HCT116 (cell line): ENCODE data around the gene SNED1. TPM values are rescaled to one million over a fixed set of nuclear protein-coding genes. Genes with fewer than 3 reads are reported as not detected.
"Not testable (repeated sequence)": the region's sequence is repeated elsewhere in the genome, so short reads cannot be mapped to it uniquely, and the experiment has no call there.

Source experiments
- ATAC-seq: fragments of 200-7000 bp; cut with Tn5 transposase; 2 replicates; pipeline ENCODE4 v1.9.1; 2020; ENCODE audit warnings: mild to moderate bottlenecking, moderate library complexity
- BruUV-seq: library from RNA; stranded (reverse); fragments of 400-500 nt; replicated peaks from 2 replicates; lab custom pipeline; 2021; lab: Mats Ljungman, UMichigan
- CTCF ChIA-PET: fragments of 300-600 bp; sonication (Branson Sonifier 250); formaldehyde crosslinking; loops from one replicate; lab custom pipeline; 2021; ENCODE audit warnings: antibody characterized with exemption; lab: Charles Lee
- POLR2A ChIA-PET: fragments of 300-600, 350-600 bp; sonication (Branson Sonifier 250); formaldehyde crosslinking; loops from one replicate; lab custom pipeline; 2021; ENCODE audit warnings: antibody characterized with exemption; lab: Charles Lee
- RAD21 ChIA-PET, 2 experiments: fragments of 300-600 bp; sonication (Branson Sonifier 250); formaldehyde crosslinking; loops; one replicate each; lab custom pipeline; 2023; ENCODE audit warnings: low total read pairs in 2 of 2; ENCODE audit not compliant: uncharacterized antibody in 2 of 2, unreplicated experiment in 2 of 2, low non-redundant PET in 1 of 2; lab: Charles Lee
- DNase-seq: peaks from one replicate; pipeline ENCODE4 v3.0.0-alpha.2; 2010; ENCODE audit warnings: low read depth, low spot score
- H2AFZ ChIP-seq: fragments of 200-600 bp; shearing (Covaris generic), sonication (generic); 2 replicates; pipeline ENCODE4 v1.6.1; 2017; ENCODE audit warnings: low read depth, mixed run types, mixed read lengths, antibody characterized with exemption, low read length; ENCODE audit not compliant: poor library complexity, severe bottlenecking
- H3K27ac ChIP-seq: 2 replicates; pipeline ENCODE4 v1.5.1; 2012; ENCODE audit warnings: low read depth, low read length
- H3K27me3 ChIP-seq: fragments of 200-600 bp; sonication (generic); 2 replicates; pipeline ENCODE4 v1.6.1; 2016; ENCODE audit warnings: mixed run types, low read length, mixed read lengths; ENCODE audit not compliant: insufficient read depth
- H3K36me3 ChIP-seq, 2 experiments: fragments of 200-500 bp in 1 of 2; fragments of 200-600 bp in 1 of 2; sonication (Bioruptor generic) in 1 of 2; sonication (generic) in 1 of 2; 2 replicates each; pipeline versions ENCODE4 v1.5.1 to v1.6.1; 2014 to 2016; ENCODE audit warnings: low read length in 2 of 2, inconsistent platforms in 1 of 2, mixed read lengths in 1 of 2, mixed run types in 1 of 2; ENCODE audit not compliant: insufficient read depth in 2 of 2, control insufficient read depth in 1 of 2
- H3K4me1 ChIP-seq, 2 experiments: fragments of 200-600 bp in 1 of 2; sonication (generic) in 1 of 2; 2 replicates each; pipeline versions ENCODE4 v1.5.1 to v1.6.1; 2012 to 2017; ENCODE audit warnings: low read length in 2 of 2, inconsistent platforms in 1 of 2, mild to moderate bottlenecking in 1 of 2, mixed read lengths in 1 of 2, mixed run types in 1 of 2, moderate library complexity in 1 of 2; ENCODE audit not compliant: insufficient read depth in 2 of 2, control insufficient read depth in 1 of 2
- H3K4me2 ChIP-seq: fragments of 200-600 bp; sonication (generic); 2 replicates; pipeline ENCODE4 v1.6.1; 2017; ENCODE audit warnings: mixed run types, low read length, mixed read lengths
- H3K4me3 ChIP-seq, 2 experiments: fragments of 200-600 bp in 1 of 2; sonication (generic) in 1 of 2; replicated peaks in 1 of 2; 2 replicates each; pipeline ENCODE4 v1.5.1; 2011 to 2016; ENCODE audit warnings: low read length in 2 of 2, control low read depth in 1 of 2, low read depth in 1 of 2, mild to moderate bottlenecking in 1 of 2, mixed read lengths in 1 of 2, mixed run types in 1 of 2
- H3K79me2 ChIP-seq: fragments of 200-600 bp; sonication (generic); 2 replicates; pipeline ENCODE4 v1.6.1; 2017; ENCODE audit warnings: mild to moderate bottlenecking, mixed run types, low read length, moderate library complexity, mixed read lengths; ENCODE audit not compliant: insufficient read depth
- H3K9ac ChIP-seq: fragments of 200-600 bp; sonication (generic); 2 replicates; pipeline ENCODE4 v1.6.1; 2016; ENCODE audit warnings: low read length, mixed read lengths
- H3K9me2 ChIP-seq: fragments of 200-600 bp; sonication (generic), shearing (Covaris generic); 2 replicates; pipeline ENCODE4 v1.6.1; 2017; ENCODE audit warnings: mixed run types, mild to moderate bottlenecking, moderate library complexity; ENCODE audit not compliant: insufficient read depth
- H3K9me3 ChIP-seq, 2 experiments: fragments of 200-500 bp in 1 of 2; fragments of 200-600 bp in 1 of 2; sonication (Bioruptor generic) in 1 of 2; sonication (generic) in 1 of 2; 2 replicates each; pipeline ENCODE4 v1.6.1; 2014 to 2017; ENCODE audit warnings: low read length in 2 of 2, mixed read lengths in 2 of 2, inconsistent platforms in 1 of 2, low read depth in 1 of 2, mild to moderate bottlenecking in 1 of 2, mixed run types in 1 of 2, moderate library complexity in 1 of 2; ENCODE audit not compliant: control insufficient read depth in 1 of 2, insufficient read depth in 1 of 2
- H4K20me1 ChIP-seq: fragments of 200-600 bp; sonication (generic), shearing (Covaris generic); 2 replicates; pipeline ENCODE4 v1.6.1; 2017; ENCODE audit warnings: mixed run types, mild to moderate bottlenecking, moderate library complexity; ENCODE audit not compliant: insufficient read depth
- ATF3 ChIP-seq: IDR thresholded peaks from 2 replicates; pipeline ENCODE4 v1.6.1; 2012
- ELF1 ChIP-seq: IDR thresholded peaks from 2 replicates; pipeline ENCODE4 v1.6.1; 2012; ENCODE audit warnings: low read depth, borderline replicate concordance
- EZH2 ChIP-seq: fragments of 200-600 bp; sonication (generic); IDR thresholded peaks from 2 replicates; pipeline ENCODE4 v1.6.1; 2017; ENCODE audit warnings: antibody characterized with exemption, mixed run types
- EZH2phosphoT487 ChIP-seq: fragments of 200-600 bp; IDR thresholded peaks from 2 replicates; pipeline ENCODE4 v1.6.1; 2018; ENCODE audit warnings: antibody characterized with exemption, borderline replicate concordance
- FOSL1 ChIP-seq: IDR thresholded peaks from 2 replicates; pipeline ENCODE4 v1.6.1; 2012; ENCODE audit warnings: low read depth
- POLR2A ChIP-seq: IDR thresholded peaks from 2 replicates; pipeline ENCODE4 v1.7.0; 2011; ENCODE audit warnings: borderline replicate concordance; ENCODE audit not compliant: insufficient read depth, insufficient read length; ENCODE audit errors: extremely low read depth
- SIN3A ChIP-seq: IDR thresholded peaks from 2 replicates; pipeline ENCODE4 v1.6.1; 2012; ENCODE audit warnings: low read depth
- SRF ChIP-seq: IDR thresholded peaks from 2 replicates; pipeline ENCODE4 v1.6.1; 2012; ENCODE audit warnings: low read depth
- YY1 ChIP-seq: IDR thresholded peaks from 2 replicates; pipeline ENCODE4 v1.6.1; 2011; ENCODE audit warnings: low read length, low read depth, moderate library complexity, mild to moderate bottlenecking; ENCODE audit not compliant: insufficient replicate concordance; ENCODE audit errors: extremely low read depth
- ZBTB33 ChIP-seq: IDR thresholded peaks from 2 replicates; pipeline ENCODE4 v1.6.1; 2011; ENCODE audit warnings: mild to moderate bottlenecking, low read length, moderate library complexity; ENCODE audit not compliant: insufficient replicate concordance; ENCODE audit errors: extremely low read depth
- ZFX ChIP-seq: fragments of 450-650 bp; IDR thresholded peaks from 2 replicates; pipeline ENCODE4 v1.6.1; 2017
- intact Hi-C: fragments of 100-400 bp; cut with micrococcal nuclease; formaldehyde crosslinking; loops from 2 replicates; pipeline ENCODE4 v1.10.0; 2022
- total RNA-seq: library from RNA; stranded (reverse); gene quantifications from one replicate; pipeline ENCODE4 v1.2.1, GENCODE V29; 2021; ENCODE audit not compliant: unreplicated experiment

Gene SNED1
- total RNA-seq, 1 experiment from 2014 or later = 9.6 TPM

DNA sequence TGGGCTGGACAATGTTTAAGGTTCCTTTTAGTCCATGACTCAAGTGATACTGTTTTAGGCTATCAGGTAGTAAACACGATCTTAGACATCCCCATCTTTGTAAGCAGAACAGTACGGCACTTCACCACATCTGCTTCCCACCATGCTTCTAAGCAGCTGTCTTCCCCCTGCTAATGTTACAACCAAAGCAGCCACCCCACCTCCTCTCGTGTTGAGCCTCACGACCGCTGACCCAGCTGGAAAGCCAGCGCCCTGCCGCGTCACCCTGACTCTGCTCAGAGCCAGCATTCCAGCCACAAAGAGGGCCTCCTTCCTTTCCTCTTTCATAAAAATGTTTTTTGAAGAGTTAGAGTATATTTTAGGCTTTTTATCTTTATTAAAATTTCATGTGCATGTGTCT lies 94.3 kb downstream of the SNED1 start:
- no peak for TF ChIP-seq EZH2phosphoT487
- no peak for TF ChIP-seq SIN3A
- no peak for TF ChIP-seq ATF3
- no peak for TF ChIP-seq EZH2
- TF ChIP-seq ZFX = no peak
- no peak for TF ChIP-seq POLR2A
- TF ChIP-seq ZBTB33 = no peak
- no peak for TF ChIP-seq YY1
- no peak for TF ChIP-seq FOSL1
- no peak for TF ChIP-seq SRF
- no peak for TF ChIP-seq ELF1
- Histone ChIP-seq H3K27me3 (no peaks in the 10 kb centered on the region), H3K4me3 (no peak overlapping the region), H3K9ac (no peak overlapping the region), H3K4me1 (no peaks in the 10 kb centered on the region), H4K20me1 (no peaks in the 10 kb centered on the region), H2AFZ (no peak overlapping the region), H3K27ac (no peak overlapping the region), H3K4me2 (no peak overlapping the region), H3K79me2 (peaks cover 14% of the 10 kb centered on the region), H3K9me3 (no peaks in the 10 kb centered on the region), H3K9me2 (no peaks in the 10 kb centered on the region), H3K36me3 (peaks cover 34 to 35% of the 10 kb centered on the region in 2 experiments)
- ChIA-PET RAD21 (no interaction called here), CTCF (no interaction called here), POLR2A (no interaction called here)
- intact Hi-C loops = no loop called here
- ATAC-seq = no peak
- no peak for DNase-seq
- no TSS peak for BruUV-seq

DNA sequence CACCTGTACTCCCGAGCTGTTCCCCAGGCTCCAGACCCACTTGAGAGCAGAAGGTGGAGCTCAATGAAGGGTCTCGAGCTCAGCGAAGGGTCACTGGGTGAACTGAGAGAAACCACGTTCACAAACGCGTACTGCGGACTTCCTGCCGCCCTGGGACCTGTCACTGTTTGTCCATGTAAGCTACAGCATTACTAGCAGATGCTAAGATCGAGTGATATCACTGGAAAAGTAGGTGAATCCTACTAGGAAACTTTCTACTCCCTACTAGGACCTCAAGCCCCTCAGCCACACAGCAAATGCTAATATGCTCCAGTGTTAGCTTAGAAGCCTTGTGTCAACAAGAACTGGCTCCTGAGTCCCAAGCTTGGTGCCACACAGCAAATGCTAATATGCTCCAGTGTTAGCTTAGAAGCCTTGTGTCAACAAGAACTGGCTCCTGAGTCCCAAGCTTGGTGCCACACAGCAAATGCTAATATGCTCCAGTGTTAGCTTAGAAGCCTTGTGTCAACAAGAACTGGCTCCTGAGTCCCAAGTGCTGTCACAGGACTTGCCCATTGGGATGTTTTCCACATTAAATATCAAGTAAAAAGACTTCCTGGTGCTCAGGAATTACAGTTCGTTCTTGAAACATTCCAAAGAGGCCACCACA lies 94.8 kb downstream of the SNED1 start:
- Histone ChIP-seq H3K36me3 (peaks cover 31 to 35% of the 10 kb centered on the region in 2 experiments), H3K79me2 (peaks cover 20% of the 10 kb centered on the region)
- DNase-seq, H3K9me2 ChIP-seq, H2AFZ ChIP-seq, H4K20me1 ChIP-seq, CTCF ChIA-PET, H3K9me3 ChIP-seq, POLR2A ChIA-PET, intact Hi-C loops, H3K9ac ChIP-seq, ATAC-seq, H3K27ac ChIP-seq, H3K4me1 ChIP-seq, RAD21 ChIA-PET, BruUV-seq, H3K4me3 ChIP-seq, H3K4me2 ChIP-seq, H3K27me3 ChIP-seq: not testable (repeated sequence)
